ENCODE results near the gene TRAFD1.

- TF ChIP-seq POLR2A (IDR thresholded peaks at IDR 0.05): no peak
- TF ChIP-seq CTCF (IDR thresholded peaks at IDR 0.05): no peak
Measured at GRCh38 chr12:112176321-112177010, 51.1 kb downstream of the TRAFD1 start.

All from vagina (tissue), 2 donors.